H1 (cell line): ENCODE data around the gene UBE2I. TPM values are rescaled to one million over a fixed set of nuclear protein-coding genes. Genes with fewer than 3 reads are reported as not detected.

Experiments used
- CTCF ChIA-PET: fragments of 300-600 bp; sonication (Branson Sonifier 250); formaldehyde crosslinking; loops from one replicate; lab custom pipeline; 2021; ENCODE audit not compliant: partially characterized antibody; lab: Charles Lee
- POLR2A ChIA-PET: fragments of 300-600 bp; sonication (Branson Sonifier 250); formaldehyde crosslinking; loops from one replicate; lab custom pipeline; 2021; ENCODE audit warnings: inconsistent platforms; ENCODE audit not compliant: partially characterized antibody; lab: Charles Lee
- DNase-seq, 2 experiments: peaks; one replicate each; pipeline versions ENCODE4 v3.0.0 to v3.0.0-alpha.2; 2010 to 2022; ENCODE audit warnings: low spot score in 2 of 2, low read depth in 1 of 2, mixed read lengths in 1 of 2
- FAIRE-seq: peaks from 2 replicates; lab custom pipeline; 2011; peaks lifted over from hg19 to GRCh38; lab: Jason Lieb, UNC
- H2AFZ ChIP-seq: 2 replicates; pipeline ENCODE4 v1.8.1; 2012; ENCODE audit warnings: low read length, inconsistent platforms
- H2AK5ac ChIP-seq: 2 replicates; pipeline ENCODE4 v1.6.1; 2013; ENCODE audit warnings: low read depth, low read length
- H2BK120ac ChIP-seq: replicated peaks from 2 replicates; pipeline ENCODE3; 2013; ENCODE audit warnings: low read depth, low read length, inconsistent platforms
- H2BK12ac ChIP-seq: 2 replicates; pipeline ENCODE4 v1.6.1; 2013; ENCODE audit warnings: low read depth, low read length
- H2BK15ac ChIP-seq: 2 replicates; pipeline ENCODE4 v1.6.1; 2013; ENCODE audit warnings: low read length
- H2BK20ac ChIP-seq: 2 replicates; pipeline ENCODE4 v1.6.1; 2013; ENCODE audit warnings: low read length
- H2BK5ac ChIP-seq: 2 replicates; pipeline ENCODE4 v1.6.1; 2013; ENCODE audit warnings: low read depth, low read length
- H3K14ac ChIP-seq: 2 replicates; pipeline ENCODE4 v1.6.1; 2013; ENCODE audit warnings: inconsistent platforms; ENCODE audit not compliant: insufficient read length
- H3K18ac ChIP-seq: 2 replicates; pipeline ENCODE4 v1.6.1; 2013; ENCODE audit warnings: low read length; ENCODE audit errors: extremely low read depth
- H3K23ac ChIP-seq: 2 replicates; pipeline ENCODE4 v1.6.1; 2013; ENCODE audit warnings: inconsistent platforms; ENCODE audit not compliant: insufficient read length
- H3K23me2 ChIP-seq: 2 replicates; pipeline ENCODE4 v1.6.1; 2013; ENCODE audit warnings: low read depth, low read length
- H3K27ac ChIP-seq: 2 replicates; pipeline ENCODE4 v1.6.1; 2011; ENCODE audit warnings: low read depth, low read length, inconsistent platforms
- H3K27me3 ChIP-seq, 4 experiments: replicated peaks in 1 of 4; 1 replicate in 1 of 4; 2 replicates in 3 of 4; pipeline versions ENCODE4 v1.6.1 to v1.8.1; 2011 to 2013; ENCODE audit warnings: low read length in 3 of 4, mild to moderate bottlenecking in 3 of 4, inconsistent platforms in 2 of 4, mixed read lengths in 2 of 4, moderate library complexity in 1 of 4; ENCODE audit not compliant: control insufficient read depth in 3 of 4, insufficient read depth in 3 of 4; ENCODE audit errors: extremely low read depth in 1 of 4
- H3K36me3 ChIP-seq, 4 experiments: 2 replicates each; pipeline versions ENCODE4 v1.6.1 to v1.8.1; 2011 to 2013; ENCODE audit warnings: mild to moderate bottlenecking in 4 of 4, low read length in 3 of 4, moderate library complexity in 2 of 4, control low read depth in 1 of 4, inconsistent platforms in 1 of 4; ENCODE audit not compliant: insufficient read depth in 4 of 4, control insufficient read depth in 2 of 4
- H3K4ac ChIP-seq: replicated peaks from 2 replicates; pipeline ENCODE3; 2013; ENCODE audit warnings: low read length, low read depth, mixed read lengths, inconsistent platforms; ENCODE audit not compliant: insufficient read length
- H3K4me1 ChIP-seq, 4 experiments: replicated peaks in 1 of 4; 1 replicate in 1 of 4; 2 replicates in 3 of 4; pipeline versions ENCODE4 v1.6.1 to v1.8.1; 2011 to 2013; ENCODE audit warnings: low read length in 3 of 4, inconsistent platforms in 2 of 4, mixed read lengths in 1 of 4; ENCODE audit not compliant: insufficient read depth in 4 of 4, control insufficient read depth in 3 of 4
- H3K4me2 ChIP-seq, 2 experiments: 2 replicates each; pipeline versions ENCODE4 v1.6.1 to v1.8.1; 2011 to 2013; ENCODE audit warnings: low read depth in 2 of 2, low read length in 2 of 2, control low read depth in 1 of 2, inconsistent platforms in 1 of 2, mild to moderate bottlenecking in 1 of 2; ENCODE audit not compliant: insufficient read depth in 1 of 2
- H3K4me3 ChIP-seq, 4 experiments: fragments of 200-600, 300-600 bp in 1 of 4; sonication (generic), shearing (Covaris generic), sonication (Bioruptor Twin) in 1 of 4; 2 replicates each; pipeline versions ENCODE4 v1.5.1 to v1.8.1; 2011 to 2016; ENCODE audit warnings: low read length in 4 of 4, low read depth in 3 of 4, control low read depth in 2 of 4, inconsistent platforms in 2 of 4, mild to moderate bottlenecking in 2 of 4, mixed read lengths in 1 of 4, moderate library complexity in 1 of 4; ENCODE audit not compliant: insufficient read depth in 2 of 4; ENCODE audit errors: extremely low read depth in 1 of 4
- H3K56ac ChIP-seq: replicated peaks from 2 replicates; pipeline ENCODE3; 2013; ENCODE audit warnings: low read depth, mild to moderate bottlenecking, mixed read lengths, low read length, inconsistent platforms; ENCODE audit not compliant: insufficient read length
- H3K79me1 ChIP-seq: 2 replicates; pipeline ENCODE4 v1.6.1; 2013; ENCODE audit warnings: low read depth, low read length, control low read depth
- H3K79me2 ChIP-seq, 2 experiments: 2 replicates each; pipeline versions ENCODE4 v1.6.1 to v1.8.1; 2012 to 2013; ENCODE audit warnings: low read length in 2 of 2, mild to moderate bottlenecking in 2 of 2, inconsistent platforms in 1 of 2; ENCODE audit not compliant: insufficient read depth in 2 of 2, control insufficient read depth in 1 of 2
- H3K9ac ChIP-seq, 4 experiments: replicated peaks in 1 of 4; 1 replicate in 1 of 4; 2 replicates in 3 of 4; pipeline versions ENCODE4 v1.6.1 to v1.8.1; 2011 to 2013; ENCODE audit warnings: low read depth in 3 of 4, low read length in 3 of 4, control low read depth in 2 of 4, mild to moderate bottlenecking in 2 of 4, moderate library complexity in 2 of 4, inconsistent platforms in 1 of 4; ENCODE audit errors: extremely low read depth in 1 of 4
- H3K9me3 ChIP-seq, 2 experiments: 2 replicates each; pipeline versions ENCODE4 v1.6.1 to v1.8.1; 2012 to 2013; ENCODE audit warnings: mild to moderate bottlenecking in 2 of 2, moderate library complexity in 2 of 2, control low read depth in 1 of 2, inconsistent platforms in 1 of 2, low read depth in 1 of 2, low read length in 1 of 2, mixed read lengths in 1 of 2; ENCODE audit not compliant: insufficient read depth in 2 of 2
- H4K20me1 ChIP-seq, 2 experiments: replicated peaks in 1 of 2; 2 replicates each; pipeline versions ENCODE3 to v1.8.1; 2011 to 2013; ENCODE audit warnings: inconsistent platforms in 2 of 2, low read length in 2 of 2, mild to moderate bottlenecking in 1 of 2; ENCODE audit not compliant: insufficient read depth in 2 of 2, control insufficient read depth in 1 of 2
- H4K5ac ChIP-seq: 2 replicates; pipeline ENCODE4 v1.6.1; 2013; ENCODE audit warnings: low read length, low read depth, mixed read lengths, inconsistent platforms; ENCODE audit not compliant: insufficient read length
- H4K8ac ChIP-seq: 2 replicates; pipeline ENCODE4 v1.8.0; 2013; ENCODE audit warnings: mild to moderate bottlenecking, moderate library complexity, low read length, inconsistent platforms; ENCODE audit not compliant: insufficient read depth; ENCODE audit errors: extremely low read depth
- H4K91ac ChIP-seq: replicated peaks from 2 replicates; pipeline ENCODE3; 2013; ENCODE audit warnings: low read length, mixed read lengths, inconsistent platforms; ENCODE audit not compliant: insufficient read length
- CTBP2 ChIP-seq: IDR thresholded peaks from 2 replicates; pipeline ENCODE4 v1.7.0; 2011; ENCODE audit warnings: borderline replicate concordance, mild to moderate bottlenecking, moderate library complexity, mixed read lengths, low read length; ENCODE audit not compliant: insufficient read depth, insufficient read length
- JUND ChIP-seq: IDR thresholded peaks from 2 replicates; pipeline ENCODE4 v1.6.1; 2011; ENCODE audit warnings: mild to moderate bottlenecking, improper control_type of control experiment, low read length
- POLR2A ChIP-seq, 2 experiments: IDR thresholded peaks; 1 replicate in 1 of 2; 2 replicates in 1 of 2; pipeline ENCODE4 v1.6.1; 2011; ENCODE audit warnings: low read depth in 2 of 2, low read length in 2 of 2, mild to moderate bottlenecking in 2 of 2; ENCODE audit errors: control extremely low read depth in 1 of 2
- POLR2AphosphoS5 ChIP-seq: IDR thresholded peaks from 2 replicates; pipeline ENCODE4 v1.6.1; 2011; ENCODE audit warnings: low read depth, low read length
- SIN3A ChIP-seq, 2 experiments: IDR thresholded peaks in 1 of 2; conservative IDR thresholded peaks in 1 of 2; 2 replicates each; pipeline ENCODE4 v1.6.1; 2011 to 2012; ENCODE audit warnings: low read length in 2 of 2, improper control_type of control experiment in 1 of 2, low read depth in 1 of 2, mild to moderate bottlenecking in 1 of 2
- SIX5 ChIP-seq: IDR thresholded peaks from 2 replicates; pipeline ENCODE4 v1.6.1; 2011; ENCODE audit warnings: mild to moderate bottlenecking, low read depth, low read length
- TBP ChIP-seq: IDR thresholded peaks from 2 replicates; pipeline ENCODE4 v1.6.1; 2011; ENCODE audit warnings: low read depth, low read length, improper control_type of control experiment
- WGBS, 2 experiments: shearing (Covaris generic) in 1 of 2; methylation state at CpG; one replicate each; pipeline versions ENCODE4 v1.1.6 to v1.1.7; 2013 to 2015; ENCODE audit warnings: low lambda C conversion rate in 2 of 2, mixed read lengths in 2 of 2, inconsistent platforms in 1 of 2, low coverage in 1 of 2, missing lambda C conversion rate in 1 of 2; ENCODE audit not compliant: insufficient replicate concordance in 2 of 2, insufficient coverage in 1 of 2, insufficient read length in 1 of 2; ENCODE audit errors: extremely low coverage in 1 of 2, missing lambda C conversion rate in 1 of 2; 5-methylcytosine and 5-hydroxymethylcytosine counted together
- polyA plus RNA-seq, 7 experiments: library from polyadenylated mRNA; depleted of rRNA in 3 of 7; stranded (reverse) in 5 of 7; unstranded in 2 of 7; fragments of >200 nt in 5 of 7; fragments of 200-250 nt in 2 of 7; gene quantifications; 1 replicate in 5 of 7; 2 replicates in 1 of 7; 4 replicates in 1 of 7; pipeline versions ENCODE4 v1.2.1 to v1.2.3, GENCODE V29; 2011 to 2013; ENCODE audit warnings: missing spikeins in 2 of 7, mixed read lengths in 2 of 7
- total RNA-seq: library from RNA; stranded (reverse); fragmentation: NEBNext Ultra II Directional; extraction: Animal tissue kit (Norgen Biotek cat#: 25700); gene quantifications from 2 replicates; pipeline ENCODE4 v1.2.1, GENCODE V29; 2021

UBE2I gene
- total and polyA plus RNA-seq, 2 of the 8 experiments (the other 6 are each of a cell fraction or from before 2014, with no cell fraction given): 148 to 268 TPM

- no peak overlapping the region for H3K27ac ChIP-seq
- DNase-seq: no peak
- no peak overlapping the region for H2BK12ac ChIP-seq
- H3K23me2 ChIP-seq: no peaks in the 10 kb centered on the region
- H3K4ac ChIP-seq: no peak overlapping the region
- CTCF ChIA-PET: interaction anchor here (0.7 to 2.1 kb wide), 8 partner anchors 8 to 107 kb away, joined by 3 to 5 read pairs (median 3); partner anchors contain the start of gene PERCC1
- H4K5ac ChIP-seq: no peak overlapping the region
- no peak overlapping the region for H3K14ac ChIP-seq
- no peak overlapping the region for H3K9ac ChIP-seq
- H2BK15ac ChIP-seq: no peak overlapping the region
- H2BK120ac ChIP-seq: no peak overlapping the region
- H3K18ac ChIP-seq: no peak overlapping the region
- H4K8ac ChIP-seq: peak overlapping the region; percentile 64; the same call in 1 of the 2 replicates
- no peak overlapping the region for H4K91ac ChIP-seq
- no peaks in the 10 kb centered on the region; a peak in 1 of 4 replicates for H3K79me2 ChIP-seq
- no peak overlapping the region for H3K4me2 ChIP-seq
- H3K23ac ChIP-seq: no peak overlapping the region
- H3K4me3 ChIP-seq: no peak overlapping the region
- H2BK20ac ChIP-seq: no peak overlapping the region
- peaks cover 12 to 18% of the 10 kb centered on the region in 2 experiments for H4K20me1 ChIP-seq
- H3K79me1 ChIP-seq: peaks cover 7% of the 10 kb centered on the region
- FAIRE-seq: no peak
- no peak overlapping the region for H2AFZ ChIP-seq
- peaks cover 30 to 51% (median 41%) of the 10 kb centered on the region in 4 experiments for H3K36me3 ChIP-seq
- no peak overlapping the region for H2AK5ac ChIP-seq
- WGBS, 2 experiments: 96% methylated on average over 35 of the region's 35 CpGs; no CpG with 5 or more reads in 1 of the 2 experiments
- H3K27me3 ChIP-seq: no peaks in the 10 kb centered on the region
- POLR2A ChIA-PET: interaction anchor here (1.0 to 6.5 kb wide), 3 partner anchors 9 to 55 kb away, joined by 3 to 106 read pairs (median 4); partner anchors contain the start of gene UBE2I
- H3K56ac ChIP-seq: no peak overlapping the region
- H3K9me3 ChIP-seq: no peaks in the 10 kb centered on the region
- peak overlapping the region; percentile 28; the same call in 1 of the 2 replicates for H2BK5ac ChIP-seq
- no peaks in the 10 kb centered on the region; a peak in 2 of 7 replicates for H3K4me1 ChIP-seq
- no peak for TF ChIP-seq CTBP2
- TF ChIP-seq POLR2A (IDR thresholded peaks at IDR 0.05; ENCODE audit: control extremely low read depth in 1 of 2, low read depth in 2 of 2, low read length in 2 of 2): peak in 1 of 2 experiments; percentile 12; a peak in 1 of 3 replicates
- no peak for TF ChIP-seq JUND
- TF ChIP-seq SIX5: no peak
- TF ChIP-seq SIN3A (conservative IDR thresholded peaks at IDR 0.05 in 1 of 2, IDR thresholded peaks at IDR 0.05 in 1 of 2; ENCODE audit: low read depth in 1 of 2, low read length in 2 of 2): no peak
- no peak for TF ChIP-seq TBP
- TF ChIP-seq POLR2AphosphoS5: no peak; the same call in 1 of the 2 replicates
These were observed 14.1 kb downstream of the UBE2I start for GRCh38 chr16:1323296-1324239.
